Gastroesophageal sphincter (tissue), 4 donors: ENCODE results near the gene COTL1. TPM values are rescaled to one million over a fixed set of nuclear protein-coding genes. Genes with fewer than 3 reads are reported as not detected.

Experiments used
- ATAC-seq: fragments of 150-250 bp; one replicate; pipeline ENCODE4 v1.9.1; 2016; ENCODE audit warnings: mild to moderate bottlenecking, moderate library complexity
- H3K27ac ChIP-seq, 4 donors: fragments of 200-600 bp; sonication (generic) in 3 of 4; 1 replicate in 3 of 4; 2 replicates in 1 of 4; pipeline ENCODE4 v1.5.1; 2016 to 2019
- H3K27me3 ChIP-seq: fragments of 200-600 bp; sonication (generic); one replicate; pipeline ENCODE4 v1.5.1; 2019
- H3K36me3 ChIP-seq, 2 donors: fragments of 200-600 bp; sonication (generic); one replicate each; pipeline ENCODE4 v1.5.1; 2019; ENCODE audit warnings: control low read depth in 1 of 2
- H3K4me1 ChIP-seq, 3 donors: fragments of 200-600 bp; sonication (generic); 1 replicate in 2 of 3; 2 replicates in 1 of 3; pipeline ENCODE4 v1.5.1; 2016 to 2019; ENCODE audit warnings: control low read depth in 2 of 3
- H3K4me3 ChIP-seq, 2 donors: fragments of 200-600 bp; sonication (generic); one replicate each; pipeline ENCODE4 v1.5.1; 2019; ENCODE audit warnings: mild to moderate bottlenecking in 1 of 2, moderate library complexity in 1 of 2
- H3K9me3 ChIP-seq, 3 donors: fragments of 200-600 bp; sonication (generic); one replicate each; pipeline ENCODE4 v1.5.1; 2017 to 2019; ENCODE audit warnings: control low read depth in 2 of 3
- EP300 ChIP-seq: sonication (generic); formaldehyde crosslinking; IDR thresholded peaks from one replicate; pipeline ENCODE4 v1.6.1; 2017; ENCODE audit warnings: antibody characterized with exemption, mild to moderate bottlenecking
- POLR2A ChIP-seq, 2 donors: fragments of 450-650 bp; IDR thresholded peaks; one replicate each; pipeline ENCODE4 v1.6.1; 2017; ENCODE audit warnings: antibody characterized with exemption in 2 of 2, mild to moderate bottlenecking in 2 of 2, moderate library complexity in 1 of 2
- POLR2AphosphoS5 ChIP-seq: sonication (generic); formaldehyde crosslinking; IDR thresholded peaks from one replicate; pipeline ENCODE4 v1.6.1; 2017; ENCODE audit warnings: antibody characterized with exemption
- WGBS, 2 donors: methylation state at CpG; one replicate each; pipeline ENCODE4 v1.1.5; 2018; ENCODE audit warnings: low coverage in 1 of 2; 5-methylcytosine and 5-hydroxymethylcytosine counted together
- total RNA-seq, 4 donors: library from RNA; depleted of rRNA; stranded (reverse); fragments of >200 nt; gene quantifications; one replicate each; pipeline ENCODE4 v1.1.0, GENCODE V29; 2016
- TF ChIP-seq, protein P1 (sequence below), 4 experiments: fragments of 200-600 bp in 2 of 4; fragments of 450-650 bp in 2 of 4; sonication (generic) in 1 of 4; IDR thresholded peaks; one replicate each; pipeline ENCODE4 v1.5.1; 2017 to 2019; ENCODE audit warnings: antibody characterized with exemption in 4 of 4, mild to moderate bottlenecking in 2 of 4, moderate library complexity in 2 of 4

The COTL1 gene
- total RNA-seq, 4 donors from 2014 or later: 13.1 to 46.2 (median 37.3) TPM

- WGBS, 2 donors: 81 to 93% methylated on average over 7 of the region's 7 CpGs
- ATAC-seq: no peak
- Histone ChIP-seq H3K36me3 (no peaks in the 10 kb centered on the region), H3K27me3 (peaks cover 6% of the 10 kb centered on the region), H3K27ac (no peak overlapping the region), H3K4me3 (no peak overlapping the region), H3K4me1 (no peaks in the 10 kb centered on the region), H3K9me3 (no peaks in the 10 kb centered on the region)
- TF ChIP-seq, protein P1, sequence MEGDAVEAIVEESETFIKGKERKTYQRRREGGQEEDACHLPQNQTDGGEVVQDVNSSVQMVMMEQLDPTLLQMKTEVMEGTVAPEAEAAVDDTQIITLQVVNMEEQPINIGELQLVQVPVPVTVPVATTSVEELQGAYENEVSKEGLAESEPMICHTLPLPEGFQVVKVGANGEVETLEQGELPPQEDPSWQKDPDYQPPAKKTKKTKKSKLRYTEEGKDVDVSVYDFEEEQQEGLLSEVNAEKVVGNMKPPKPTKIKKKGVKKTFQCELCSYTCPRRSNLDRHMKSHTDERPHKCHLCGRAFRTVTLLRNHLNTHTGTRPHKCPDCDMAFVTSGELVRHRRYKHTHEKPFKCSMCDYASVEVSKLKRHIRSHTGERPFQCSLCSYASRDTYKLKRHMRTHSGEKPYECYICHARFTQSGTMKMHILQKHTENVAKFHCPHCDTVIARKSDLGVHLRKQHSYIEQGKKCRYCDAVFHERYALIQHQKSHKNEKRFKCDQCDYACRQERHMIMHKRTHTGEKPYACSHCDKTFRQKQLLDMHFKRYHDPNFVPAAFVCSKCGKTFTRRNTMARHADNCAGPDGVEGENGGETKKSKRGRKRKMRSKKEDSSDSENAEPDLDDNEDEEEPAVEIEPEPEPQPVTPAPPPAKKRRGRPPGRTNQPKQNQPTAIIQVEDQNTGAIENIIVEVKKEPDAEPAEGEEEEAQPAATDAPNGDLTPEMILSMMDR (IDR thresholded peaks at IDR 0.05): no peak
- TF ChIP-seq POLR2A (IDR thresholded peaks at IDR 0.05) (no peak), POLR2AphosphoS5 (no peak), EP300 (no peak)
Observed at GRCh38 chr16:84541999-84542817, 75.7 kb downstream of the COTL1 start.

- Histone ChIP-seq H3K27me3 (peaks cover 6% of the 10 kb centered on the region), H3K4me1 (no peaks in the 10 kb centered on the region), H3K9me3 (no peaks in the 10 kb centered on the region), H3K27ac (no peak overlapping the region), H3K4me3 (no peak overlapping the region), H3K36me3 (no peaks in the 10 kb centered on the region)
- no peak for TF ChIP-seq EP300
- TF ChIP-seq, protein P1 (IDR thresholded peaks at IDR 0.05): no peak
- TF ChIP-seq POLR2AphosphoS5: no peak
- TF ChIP-seq POLR2A (IDR thresholded peaks at IDR 0.05): no peak
- ATAC-seq: no peak
- WGBS, 2 donors: 76% methylated on average over 2 of the region's 4 CpGs; no CpG with 5 or more reads in 1 of the 2 donors
Observed at GRCh38 chr16:84540194-84540593, 77.7 kb downstream of the COTL1 start.

- no peak overlapping the region for H3K27ac ChIP-seq
- TF ChIP-seq, protein P1 (IDR thresholded peaks at IDR 0.05): no peak
- TF ChIP-seq POLR2A (IDR thresholded peaks at IDR 0.05): no peak
- TF ChIP-seq EP300: no peak
- no peak for TF ChIP-seq POLR2AphosphoS5
- H3K4me1 ChIP-seq: peaks cover 0 to 3% (median 0%) of the 10 kb centered on the region in 3 donors
- no peak overlapping the region for H3K4me3 ChIP-seq
- no peak for ATAC-seq
- no peaks in the 10 kb centered on the region for H3K9me3 ChIP-seq
- H3K27me3 ChIP-seq: no peaks in the 10 kb centered on the region
- WGBS, 2 donors: 96 to 100% methylated on average over 4 to 6 of the region's 6 CpGs
- no peaks in the 10 kb centered on the region for H3K36me3 ChIP-seq
Observed at GRCh38 chr16:84538222-84538840, 79.5 kb downstream of the COTL1 start.

DNA sequence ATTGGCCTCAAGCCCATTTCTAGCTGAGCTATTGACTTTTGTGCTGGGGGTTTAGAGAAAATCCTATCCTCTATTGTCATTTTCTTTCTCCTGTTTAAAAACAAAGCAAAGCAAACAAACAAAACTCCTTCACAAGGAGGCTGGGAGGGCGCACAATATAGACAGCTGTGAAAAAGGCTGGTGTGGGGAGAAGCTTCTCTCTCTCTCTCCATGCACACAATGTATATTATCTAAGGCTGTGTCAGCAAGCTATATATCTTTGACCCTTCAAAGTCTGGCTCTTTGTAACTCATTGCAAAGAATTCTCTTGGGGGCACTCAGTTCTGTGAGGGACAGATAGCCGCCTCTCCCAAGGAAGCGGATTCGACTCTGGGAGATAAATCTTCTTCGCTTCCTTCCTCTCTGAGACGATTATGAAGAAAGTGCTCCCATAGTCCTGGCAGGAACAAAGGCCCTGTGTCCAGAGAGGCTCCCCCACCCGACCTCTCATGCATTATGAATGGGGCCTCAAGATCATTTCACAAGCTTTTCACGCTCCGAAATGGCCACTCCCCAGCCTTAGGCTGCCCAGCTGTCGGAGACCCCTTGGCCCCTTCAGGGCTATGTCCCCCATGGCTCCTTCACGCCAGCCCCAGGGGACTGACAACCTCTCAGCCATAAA, 80.3 kb downstream of the COTL1 start:
- no peak for TF ChIP-seq POLR2AphosphoS5
- TF ChIP-seq, protein P1 (IDR thresholded peaks at IDR 0.05): no peak
- TF ChIP-seq POLR2A (IDR thresholded peaks at IDR 0.05): no peak
- no peak for TF ChIP-seq EP300
- H3K27ac ChIP-seq: no peak overlapping the region
- peaks cover 0 to 10% (median 6%) of the 10 kb centered on the region in 3 donors for H3K4me1 ChIP-seq
- ATAC-seq: no peak
- no peak overlapping the region for H3K4me3 ChIP-seq
- H3K9me3 ChIP-seq: no peaks in the 10 kb centered on the region
- 95 to 100% methylated on average over 1 to 5 of the region's 11 CpGs for WGBS, 2 donors
- H3K27me3 ChIP-seq: no peaks in the 10 kb centered on the region
- H3K36me3 ChIP-seq: no peaks in the 10 kb centered on the region
